ENCODE measurements around the gene ADCY3. TPM values are rescaled to one million over a fixed set of nuclear protein-coding genes. Genes with fewer than 3 reads are reported as not detected.

Gene ADCY3
- total and polyA plus RNA-seq, 2 of the 13 experiments (the other 11 are each of a cell fraction or from before 2014, with no cell fraction given): 0.11 to 0.61 TPM

DNA sequence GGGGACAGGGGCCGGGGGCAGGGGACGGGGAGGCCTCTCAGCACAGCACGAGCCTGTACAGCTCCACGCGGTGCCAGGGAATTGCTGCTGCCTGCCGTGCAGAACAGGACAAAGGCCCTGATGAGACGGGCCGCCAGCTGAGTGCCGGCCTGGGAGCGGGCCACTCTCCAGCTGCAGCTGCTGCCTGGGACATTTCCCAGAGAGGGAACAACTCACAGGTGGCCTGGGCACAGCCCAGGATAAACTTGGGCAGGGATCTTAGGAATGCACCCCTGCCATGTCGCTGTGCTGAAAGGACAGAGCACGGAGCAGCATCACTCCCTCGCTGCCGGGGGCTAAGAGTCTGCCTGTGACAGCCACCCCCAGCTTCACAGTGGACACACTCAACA, 88.0 kb downstream of the ADCY3 start:
- ATAC-seq: peak; percentile 26
- H3K36me3 ChIP-seq (replicated peaks in 1 of 2; ENCODE audit: control insufficient read depth in 1 of 2, insufficient read depth in 2 of 2, low read length in 2 of 2): no peaks in the 10 kb centered on the region
- H3K79me2 ChIP-seq (ENCODE audit: insufficient read depth, low read length): no peaks in the 10 kb centered on the region
- no peak overlapping the region for H3K27ac ChIP-seq (ENCODE audit: extremely low read length, insufficient read depth, low read length)
- no TSS peak for BruUV-seq (replicated peaks)
- ChIA-PET POLR2A (no interaction called here), CTCF (ENCODE audit: low intra/inter-chr PET ratio, low total read pairs) (no interaction called here)
- no peak overlapping the region for H3K9ac ChIP-seq (ENCODE audit: insufficient read depth, low read depth, low read length)
- FAIRE-seq: no peak
- in situ Hi-C loops (cut with HindIII; ENCODE audit: extremely low pct_ligation_motif_present, low pct_unique_long_range_greater_than_20kb): no loop called here
- no peak overlapping the region for H2AFZ ChIP-seq (ENCODE audit: low read length)
- no peak overlapping the region for H3K4me3 ChIP-seq (replicated peaks in 1 of 3; ENCODE audit: insufficient read depth in 1 of 3, low read depth in 2 of 3, low read length in 3 of 3)
- 29% methylated on average over 4 of the region's 14 CpGs for WGBS (ENCODE audit: low lambda C conversion rate)
- intact Hi-C loops (cut with micrococcal nuclease; ENCODE audit: unreplicated experiment): no loop called here
- H4K20me1 ChIP-seq (ENCODE audit: insufficient read depth, low read length): no peaks in the 10 kb centered on the region
- H3K27me3 ChIP-seq (ENCODE audit: control insufficient read depth in 1 of 2, insufficient read depth in 2 of 2, low read length in 2 of 2): peaks cover 19 to 56% of the 10 kb centered on the region in 2 experiments; a peak in 3 of 5 replicates
- TF ChIP-seq PCBP1 (IDR thresholded peaks at IDR 0.05; ENCODE audit: borderline replicate concordance, low read depth, low read length): 0 out of 2 replicates have a peak, but pooled peaks have one; percentile 28
- no peak for TF ChIP-seq FOXK2 (IDR thresholded peaks at IDR 0.05)
- H3K9me3 ChIP-seq (ENCODE audit: low read length): no peaks in the 10 kb centered on the region
- no peak overlapping the region for H3K4me2 ChIP-seq (ENCODE audit: low read depth, low read length)
- DNase-seq (ENCODE audit: low spot score): no peak
- peaks cover 23% of the 10 kb centered on the region for H3K4me1 ChIP-seq (ENCODE audit: insufficient read depth, low read length)

- H3K4me3 ChIP-seq (replicated peaks in 1 of 3; ENCODE audit: insufficient read depth in 1 of 3, low read depth in 2 of 3, low read length in 3 of 3): no peak overlapping the region
- BruUV-seq (replicated peaks): no TSS peak
- peaks cover 23% of the 10 kb centered on the region for H3K4me1 ChIP-seq (ENCODE audit: insufficient read depth, low read length)
- no peak overlapping the region for H2AFZ ChIP-seq (ENCODE audit: low read length)
- no peak for DNase-seq (ENCODE audit: low spot score)
- intact Hi-C loops (cut with micrococcal nuclease; ENCODE audit: unreplicated experiment): no loop called here
- H3K27me3 ChIP-seq (ENCODE audit: control insufficient read depth in 1 of 2, insufficient read depth in 2 of 2, low read length in 2 of 2): peaks cover 14 to 49% of the 10 kb centered on the region in 2 experiments; a peak in 3 of 5 replicates
- H3K9me3 ChIP-seq (ENCODE audit: low read length): no peaks in the 10 kb centered on the region
- H4K20me1 ChIP-seq (ENCODE audit: insufficient read depth, low read length): no peaks in the 10 kb centered on the region
- WGBS (ENCODE audit: low lambda C conversion rate): 43% methylated on average over 18 of the region's 18 CpGs
- no peak overlapping the region for H3K9ac ChIP-seq (ENCODE audit: insufficient read depth, low read depth, low read length)
- no peak for ATAC-seq
- H3K27ac ChIP-seq (ENCODE audit: extremely low read length, insufficient read depth, low read length): no peak overlapping the region
- no peaks in the 10 kb centered on the region for H3K79me2 ChIP-seq (ENCODE audit: insufficient read depth, low read length)
- in situ Hi-C loops (cut with HindIII; ENCODE audit: extremely low pct_ligation_motif_present, low pct_unique_long_range_greater_than_20kb): no loop called here
- ChIA-PET POLR2A (no interaction called here), CTCF (ENCODE audit: low intra/inter-chr PET ratio, low total read pairs) (no interaction called here)
- no peak for FAIRE-seq
- no peak overlapping the region for H3K4me2 ChIP-seq (ENCODE audit: low read depth, low read length)
- H3K36me3 ChIP-seq (replicated peaks in 1 of 2; ENCODE audit: control insufficient read depth in 1 of 2, insufficient read depth in 2 of 2, low read length in 2 of 2): no peaks in the 10 kb centered on the region
- TF ChIP-seq MYPOP (CRISPR knock-in tag; IDR thresholded peaks at IDR 0.05) (no peak), MED8 (CRISPR knock-in tag; IDR thresholded peaks at IDR 0.05; ENCODE audit: insufficient replicate concordance) (no peak), MAFK (conservative IDR thresholded peaks at IDR 0.05 in 1 of 2, IDR thresholded peaks at IDR 0.05 in 1 of 2; ENCODE audit: low read length in 2 of 2) (no peak), JUND (CRISPR knock-in tag; IDR thresholded peaks at IDR 0.05) (no peak), CENPT (CRISPR knock-in tag; IDR thresholded peaks at IDR 0.05; ENCODE audit: low read depth) (no peak), GTF2F1 (IDR thresholded peaks at IDR 0.05; ENCODE audit: low read length) (no peak), HDAC2 (CRISPR knock-in tag; IDR thresholded peaks at IDR 0.05) (no peak), KMT2A (CRISPR knock-in tag; IDR thresholded peaks at IDR 0.05) (no peak), FOXM1 (CRISPR knock-in tag; IDR thresholded peaks at IDR 0.05) (no peak), NBN (conservative IDR thresholded peaks at IDR 0.05) (no peak), ZNF446 (CRISPR knock-in tag; IDR thresholded peaks at IDR 0.05) (no peak), NFYB (CRISPR knock-in tag; IDR thresholded peaks at IDR 0.05) (no peak), RFX1 (IDR thresholded peaks at IDR 0.05) (no peak), TFDP2 (CRISPR knock-in tag; IDR thresholded peaks at IDR 0.05) (no peak), GTF3A (CRISPR knock-in tag; conservative IDR thresholded peaks at IDR 0.05) (no peak), NR2C2 (CRISPR knock-in tag; IDR thresholded peaks at IDR 0.05; ENCODE audit: borderline replicate concordance) (no peak), ZNF607 (CRISPR knock-in tag; IDR thresholded peaks at IDR 0.05; ENCODE audit: borderline replicate concordance) (no peak)
These were observed 88.6 kb downstream of the ADCY3 start for GRCh38 chr2:24831221-24832072.

Measured in HepG2 (cell line).